ENCODE measurements around the gene GRIA1. TPM values are rescaled to one million over a fixed set of nuclear protein-coding genes. Genes with fewer than 3 reads are reported as not detected.

GRIA1 gene
- total and polyA plus RNA-seq, 2 of the 13 experiments (the other 11 are each of a cell fraction or from before 2014, with no cell fraction given), result not detected

DNA sequence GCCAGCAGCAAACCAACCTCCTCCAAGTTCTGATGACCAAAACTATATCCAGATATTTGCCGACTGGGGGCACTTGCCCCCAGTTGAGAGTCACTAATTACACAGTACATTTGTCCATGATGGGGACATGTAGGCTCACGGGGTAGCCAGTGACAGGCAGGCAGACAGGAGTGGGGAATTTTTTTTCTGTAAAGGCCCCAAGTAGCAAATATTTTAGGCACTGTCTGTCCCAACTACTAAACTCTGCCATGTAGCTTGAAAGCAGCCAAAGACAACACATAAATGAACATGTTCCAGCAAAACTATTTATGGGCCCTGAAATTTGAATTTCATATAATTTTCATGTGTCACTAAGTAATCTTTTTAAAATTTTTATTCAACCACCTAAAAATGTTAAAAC lies 80.7 kb downstream of the GRIA1 start:
- POLR2A ChIA-PET, result no interaction called here
- H3K9ac ChIP-seq (ENCODE audit: insufficient read depth, low read depth, low read length), result no peak overlapping the region
- H3K79me2 ChIP-seq (ENCODE audit: insufficient read depth, low read length), result no peaks in the 10 kb centered on the region
- intact Hi-C loops (cut with micrococcal nuclease; ENCODE audit: unreplicated experiment), result no loop called here
- no peak overlapping the region for H3K4me3 ChIP-seq (replicated peaks in 1 of 3; ENCODE audit: insufficient read depth in 1 of 3, low read depth in 2 of 3, low read length in 3 of 3)
- H2AFZ ChIP-seq (ENCODE audit: low read length), result no peak overlapping the region
- H3K27ac ChIP-seq (ENCODE audit: extremely low read length, insufficient read depth, low read length), result no peak overlapping the region
- H3K27me3 ChIP-seq (ENCODE audit: control insufficient read depth in 1 of 2, insufficient read depth in 2 of 2, low read length in 2 of 2), result no peaks in the 10 kb centered on the region
- no peaks in the 10 kb centered on the region for H3K9me3 ChIP-seq (ENCODE audit: low read length)
- TF ChIP-seq ZNF383 (CRISPR knock-in tag; IDR thresholded peaks at IDR 0.05; ENCODE audit: borderline replicate concordance) (no peak), ZNF839 (CRISPR knock-in tag; IDR thresholded peaks at IDR 0.05; ENCODE audit: borderline replicate concordance) (no peak), ATF7 (IDR thresholded peaks at IDR 0.05) (no peak), ATF7 (CRISPR knock-in tag; IDR thresholded peaks at IDR 0.05) (no peak), STAG1 (CRISPR knock-in tag; IDR thresholded peaks at IDR 0.05) (no peak), MEIS1 (CRISPR knock-in tag; IDR thresholded peaks at IDR 0.05; ENCODE audit: borderline replicate concordance) (no peak)
- TF ChIP-seq, protein P1, sequence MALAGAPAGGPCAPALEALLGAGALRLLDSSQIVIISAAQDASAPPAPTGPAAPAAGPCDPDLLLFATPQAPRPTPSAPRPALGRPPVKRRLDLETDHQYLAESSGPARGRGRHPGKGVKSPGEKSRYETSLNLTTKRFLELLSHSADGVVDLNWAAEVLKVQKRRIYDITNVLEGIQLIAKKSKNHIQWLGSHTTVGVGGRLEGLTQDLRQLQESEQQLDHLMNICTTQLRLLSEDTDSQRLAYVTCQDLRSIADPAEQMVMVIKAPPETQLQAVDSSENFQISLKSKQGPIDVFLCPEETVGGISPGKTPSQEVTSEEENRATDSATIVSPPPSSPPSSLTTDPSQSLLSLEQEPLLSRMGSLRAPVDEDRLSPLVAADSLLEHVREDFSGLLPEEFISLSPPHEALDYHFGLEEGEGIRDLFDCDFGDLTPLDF (CRISPR knock-in tag; IDR thresholded peaks at IDR 0.05), result no peak
- no CpG with 5 or more reads among the region's 2 CpGs for WGBS (ENCODE audit: low lambda C conversion rate)
- FAIRE-seq, result no peak
- H3K4me2 ChIP-seq (ENCODE audit: low read depth, low read length), result no peak overlapping the region
- in situ Hi-C loops (cut with HindIII; ENCODE audit: extremely low pct_ligation_motif_present, low pct_unique_long_range_greater_than_20kb), result no loop called here
- H4K20me1 ChIP-seq (ENCODE audit: insufficient read depth, low read length), result no peaks in the 10 kb centered on the region
- no peak for ATAC-seq
- no peaks in the 10 kb centered on the region for H3K4me1 ChIP-seq (ENCODE audit: insufficient read depth, low read length)
- CTCF ChIA-PET (ENCODE audit: low intra/inter-chr PET ratio, low total read pairs), result no interaction called here
- BruUV-seq (replicated peaks), result no TSS peak
- H3K36me3 ChIP-seq (replicated peaks in 1 of 2; ENCODE audit: control insufficient read depth in 1 of 2, insufficient read depth in 2 of 2, low read length in 2 of 2), result no peaks in the 10 kb centered on the region
- no peak for DNase-seq (ENCODE audit: low spot score)

DNA sequence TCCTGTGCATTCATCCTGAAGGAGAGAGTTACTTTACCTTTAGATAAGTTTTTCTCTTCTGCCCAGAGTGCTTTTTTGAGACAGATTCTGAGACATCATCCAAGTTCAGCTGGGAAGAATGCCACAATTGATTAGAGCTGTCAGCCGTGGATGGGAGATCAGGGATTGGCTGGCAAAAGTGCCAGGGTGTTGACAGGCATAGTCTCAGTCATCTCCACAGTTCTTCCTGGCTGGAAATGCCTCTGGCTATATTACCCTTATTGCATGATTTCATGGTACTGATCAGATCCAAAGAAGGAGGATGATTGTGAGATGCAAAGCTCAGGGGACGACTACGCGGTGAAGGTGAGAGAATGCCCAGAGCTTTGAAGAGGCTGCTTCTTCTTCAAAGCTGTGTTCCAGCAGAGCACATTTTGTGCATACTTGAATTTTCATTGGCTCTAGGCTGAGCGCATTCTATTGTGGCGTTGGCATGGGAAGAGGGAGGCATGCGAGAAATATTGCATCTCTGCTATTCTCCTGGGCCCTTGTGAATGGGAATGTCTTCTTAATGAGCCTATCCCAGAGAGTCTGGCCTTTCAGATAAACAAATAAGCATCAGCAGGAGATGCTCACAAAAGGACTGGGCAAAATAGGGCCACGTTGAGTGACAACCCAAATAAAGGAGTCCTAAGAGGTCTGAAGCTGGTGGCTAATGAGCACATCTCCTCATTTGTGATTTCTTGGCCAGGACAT lies 82.1 kb downstream of the GRIA1 start:
- no peak overlapping the region for H3K4me3 ChIP-seq (replicated peaks in 1 of 3; ENCODE audit: insufficient read depth in 1 of 3, low read depth in 2 of 3, low read length in 3 of 3)
- in situ Hi-C loops (cut with HindIII; ENCODE audit: extremely low pct_ligation_motif_present, low pct_unique_long_range_greater_than_20kb) (no loop called here), intact Hi-C loops (cut with micrococcal nuclease; ENCODE audit: unreplicated experiment) (no loop called here)
- no TSS peak for BruUV-seq (replicated peaks)
- no peaks in the 10 kb centered on the region for H4K20me1 ChIP-seq (ENCODE audit: insufficient read depth, low read length)
- no peaks in the 10 kb centered on the region for H3K27me3 ChIP-seq (ENCODE audit: control insufficient read depth in 1 of 2, insufficient read depth in 2 of 2, low read length in 2 of 2)
- ChIA-PET CTCF (ENCODE audit: low intra/inter-chr PET ratio, low total read pairs) (no interaction called here), POLR2A (no interaction called here)
- ATAC-seq (no peak), FAIRE-seq (no peak), DNase-seq (ENCODE audit: low spot score) (no peak)
- TF ChIP-seq SAFB2 (CRISPR knock-in tag; IDR thresholded peaks at IDR 0.05; ENCODE audit: borderline replicate concordance, low read depth) (no peak), SRSF9 (IDR thresholded peaks at IDR 0.05; ENCODE audit: borderline replicate concordance, insufficient read depth, low read depth, low read length, poor library complexity, severe bottlenecking) (no peak), MAZ (IDR thresholded peaks at IDR 0.05; ENCODE audit: borderline replicate concordance, low read depth, low read length) (no peak), MAZ (CRISPR knock-in tag; IDR thresholded peaks at IDR 0.05; ENCODE audit: low read depth) (no peak), KAT8 (CRISPR knock-in tag; IDR thresholded peaks at IDR 0.05) (no peak)
- TF ChIP-seq, protein P2, sequence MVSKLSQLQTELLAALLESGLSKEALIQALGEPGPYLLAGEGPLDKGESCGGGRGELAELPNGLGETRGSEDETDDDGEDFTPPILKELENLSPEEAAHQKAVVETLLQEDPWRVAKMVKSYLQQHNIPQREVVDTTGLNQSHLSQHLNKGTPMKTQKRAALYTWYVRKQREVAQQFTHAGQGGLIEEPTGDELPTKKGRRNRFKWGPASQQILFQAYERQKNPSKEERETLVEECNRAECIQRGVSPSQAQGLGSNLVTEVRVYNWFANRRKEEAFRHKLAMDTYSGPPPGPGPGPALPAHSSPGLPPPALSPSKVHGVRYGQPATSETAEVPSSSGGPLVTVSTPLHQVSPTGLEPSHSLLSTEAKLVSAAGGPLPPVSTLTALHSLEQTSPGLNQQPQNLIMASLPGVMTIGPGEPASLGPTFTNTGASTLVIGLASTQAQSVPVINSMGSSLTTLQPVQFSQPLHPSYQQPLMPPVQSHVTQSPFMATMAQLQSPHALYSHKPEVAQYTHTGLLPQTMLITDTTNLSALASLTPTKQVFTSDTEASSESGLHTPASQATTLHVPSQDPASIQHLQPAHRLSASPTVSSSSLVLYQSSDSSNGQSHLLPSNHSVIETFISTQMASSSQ (IDR thresholded peaks at IDR 0.05; ENCODE audit: low read depth), result no peak
- TF ChIP-seq, protein P2 (CRISPR knock-in tag; IDR thresholded peaks at IDR 0.05; ENCODE audit: borderline replicate concordance), result no peak
- 60% methylated on average over 8 of the region's 8 CpGs for WGBS (ENCODE audit: low lambda C conversion rate)
- H3K36me3 ChIP-seq (replicated peaks in 1 of 2; ENCODE audit: control insufficient read depth in 1 of 2, insufficient read depth in 2 of 2, low read length in 2 of 2), result no peaks in the 10 kb centered on the region
- H3K4me1 ChIP-seq (ENCODE audit: insufficient read depth, low read length), result no peaks in the 10 kb centered on the region
- H3K4me2 ChIP-seq (ENCODE audit: low read depth, low read length), result no peak overlapping the region
- no peaks in the 10 kb centered on the region for H3K79me2 ChIP-seq (ENCODE audit: insufficient read depth, low read length)
- no peak overlapping the region for H2AFZ ChIP-seq (ENCODE audit: low read length)
- H3K27ac ChIP-seq (ENCODE audit: extremely low read length, insufficient read depth, low read length), result no peak overlapping the region
- H3K9ac ChIP-seq (ENCODE audit: insufficient read depth, low read depth, low read length), result no peak overlapping the region
- H3K9me3 ChIP-seq (ENCODE audit: low read length), result no peaks in the 10 kb centered on the region
